ENCODE measurements around the gene PLEKHA3. TPM values are rescaled to one million over a fixed set of nuclear protein-coding genes. Genes with fewer than 3 reads are reported as not detected.
"Not testable (repeated sequence)": the region's sequence is repeated elsewhere in the genome, so short reads cannot be mapped to it uniquely, and the experiment has no call there.

PLEKHA3 gene
- total and polyA plus RNA-seq, 8 donors: 1.7 to 36.2 (median 4.8) TPM

- peak in 1 of 2 donors; percentile 17 for DNase-seq
- H3K4me3 ChIP-seq: no peak overlapping the region
- H3K4me1 ChIP-seq: peaks cover 7 to 38% (median 24%) of the 10 kb centered on the region in 4 donors
- WGBS, 5 donors: 46 to 61% (median 51%) methylated on average over 5 of the region's 5 CpGs
- no peaks in the 10 kb centered on the region for H3K27me3 ChIP-seq
- no peak for TF ChIP-seq CTCF (IDR thresholded peaks at IDR 0.05)
- TF ChIP-seq EP300 (IDR thresholded peaks at IDR 0.05): no peak
- no peak for TF ChIP-seq POLR2AphosphoS5 (IDR thresholded peaks at IDR 0.05)
- no peak for TF ChIP-seq POLR2A (IDR thresholded peaks at IDR 0.05)
- peaks cover 0 to 10% (median 9%) of the 10 kb centered on the region in 4 donors for H3K36me3 ChIP-seq
- intact Hi-C loops (cut with DNase I; ENCODE audit: low total_unique reads): no loop called here
- no peaks in the 10 kb centered on the region for H3K9me3 ChIP-seq
- no peak overlapping the region for H3K27ac ChIP-seq
Measured at GRCh38 chr2:178452870-178453269, 27.4 kb upstream of the PLEKHA3 start.

- intact Hi-C loops (cut with DNase I; ENCODE audit: low total_unique reads): no loop called here
- peaks cover 0 to 12% (median 3%) of the 10 kb centered on the region in 4 donors for H3K4me1 ChIP-seq
- no peaks in the 10 kb centered on the region for H3K9me3 ChIP-seq
- no peak for TF ChIP-seq CTCF (IDR thresholded peaks at IDR 0.05)
- no peak for TF ChIP-seq POLR2AphosphoS5 (IDR thresholded peaks at IDR 0.05)
- no peak for TF ChIP-seq EP300 (IDR thresholded peaks at IDR 0.05)
- TF ChIP-seq POLR2A (IDR thresholded peaks at IDR 0.05): no peak
- no peaks in the 10 kb centered on the region for H3K36me3 ChIP-seq
- no peak for DNase-seq
- WGBS, 5 donors: 90 to 95% (median 92%) methylated on average over 5 of the region's 5 CpGs
- H3K27me3 ChIP-seq: no peaks in the 10 kb centered on the region
- H3K27ac ChIP-seq: no peak overlapping the region
- H3K4me3 ChIP-seq: no peak overlapping the region
Measured at GRCh38 chr2:178455947-178456346, 24.3 kb upstream of the PLEKHA3 start.

GRCh38 chr2:178457390-178457886 lies 22.8 kb upstream of the PLEKHA3 start:
- Histone ChIP-seq H3K4me3 (no peak overlapping the region), H3K9me3 (no peaks in the 10 kb centered on the region), H3K27me3 (no peaks in the 10 kb centered on the region), H3K27ac (no peak overlapping the region), H3K4me1 (peaks cover 0 to 3% (median 0%) of the 10 kb centered on the region in 4 donors), H3K36me3 (no peaks in the 10 kb centered on the region)
- WGBS, 5 donors: 88 to 97% (median 93%) methylated on average over 11 of the region's 11 CpGs
- TF ChIP-seq CTCF (IDR thresholded peaks at IDR 0.05) (no peak), POLR2AphosphoS5 (IDR thresholded peaks at IDR 0.05) (no peak), POLR2A (IDR thresholded peaks at IDR 0.05) (no peak), EP300 (IDR thresholded peaks at IDR 0.05) (no peak)
- DNase-seq: no peak
- intact Hi-C loops (cut with DNase I; ENCODE audit: low total_unique reads): no loop called here

- Histone ChIP-seq H3K4me1 (no peaks in the 10 kb centered on the region), H3K36me3 (peaks cover 0 to 42% (median 36%) of the 10 kb centered on the region in 4 donors), H3K27me3 (no peaks in the 10 kb centered on the region), H3K9me3 (no peaks in the 10 kb centered on the region), H3K4me3 (no peak overlapping the region), H3K27ac (no peak overlapping the region)
- intact Hi-C loops (cut with DNase I; ENCODE audit: low total_unique reads): no loop called here
- no peak for TF ChIP-seq POLR2A (IDR thresholded peaks at IDR 0.05)
- TF ChIP-seq EP300 (IDR thresholded peaks at IDR 0.05): no peak
- no peak for TF ChIP-seq CTCF (IDR thresholded peaks at IDR 0.05)
- TF ChIP-seq POLR2AphosphoS5 (IDR thresholded peaks at IDR 0.05): no peak
- WGBS, 5 donors: 87 to 92% (median 89%) methylated on average over 7 of the region's 7 CpGs
- no peak for DNase-seq
Measured at GRCh38 chr2:178469219-178469849, 10.9 kb upstream of the PLEKHA3 start.

GRCh38 chr2:178471313-178471712 lies 8.9 kb upstream of the PLEKHA3 start:
- H3K9me3 ChIP-seq; H3K27ac ChIP-seq; intact Hi-C loops (cut with DNase I; ENCODE audit: low total_unique reads); H3K27me3 ChIP-seq; H3K4me1 ChIP-seq; H3K4me3 ChIP-seq; DNase-seq: not testable (repeated sequence)
- WGBS, 5 donors: 92 to 98% (median 96%) methylated on average over 5 of the region's 5 CpGs
- peaks cover 0 to 27% (median 21%) of the 10 kb centered on the region in 4 donors for H3K36me3 ChIP-seq

Data from stomach (tissue), 9 donors.